Prostate gland (tissue), 2 donors: ENCODE results near the gene GATAD2B. TPM values are rescaled to one million over a fixed set of nuclear protein-coding genes. Genes with fewer than 3 reads are reported as not detected.
"Not testable (repeated sequence)": the region's sequence is repeated elsewhere in the genome, so short reads cannot be mapped to it uniquely, and the experiment has no call there.

Experiments used
- DNase-seq: peaks from one replicate; pipeline ENCODE4 v3.0.0-alpha.2; 2019; ENCODE audit warnings: low spot score
- H3K27ac ChIP-seq, 2 donors: fragments of 200-600 bp; sonication (generic); 2 replicates each; pipeline ENCODE4 v1.5.1; 2017 to 2019
- H3K27me3 ChIP-seq: fragments of 200-600 bp; sonication (generic); replicated peaks from 2 replicates; pipeline ENCODE4 v1.5.1; 2019; ENCODE audit not compliant: insufficient read depth
- H3K36me3 ChIP-seq, 2 donors: fragments of 200-600 bp; sonication (generic); 1 replicate in 1 of 2; 2 replicates in 1 of 2; pipeline versions ENCODE4 v1.5.1 to v1.8.1; 2017 to 2019
- H3K4me1 ChIP-seq: fragments of 200-600 bp; sonication (generic); replicated peaks from 2 replicates; pipeline ENCODE4 v1.5.1; 2019
- H3K4me3 ChIP-seq, 2 donors: fragments of 200-600 bp; sonication (generic); 2 replicates each; pipeline ENCODE4 v1.5.1; 2017 to 2019
- H3K9me3 ChIP-seq: fragments of 200-600 bp; sonication (generic); 2 replicates; pipeline ENCODE4 v1.5.1; 2017
- CTCF ChIP-seq, 4 experiments: fragments of 200-600 bp in 2 of 4; fragments of 450-650 bp in 2 of 4; sonication (generic) in 2 of 4; IDR thresholded peaks; 1 replicate in 3 of 4; 2 replicates in 1 of 4; pipeline ENCODE4 v1.5.1; 2016 to 2019; ENCODE audit warnings: antibody characterized with exemption in 4 of 4, mild to moderate bottlenecking in 2 of 4, moderate library complexity in 2 of 4
- POLR2A ChIP-seq: fragments of 450-650 bp; IDR thresholded peaks from one replicate; pipeline ENCODE4 v1.6.1; 2016; ENCODE audit warnings: antibody characterized with exemption, mild to moderate bottlenecking
- POLR2AphosphoS5 ChIP-seq: sonication (generic); formaldehyde crosslinking; IDR thresholded peaks from one replicate; pipeline ENCODE4 v1.6.1; 2017; ENCODE audit warnings: antibody characterized with exemption
- WGBS: methylation state at CpG from one replicate; pipeline ENCODE4 v1.1.5; 2018; 5-methylcytosine and 5-hydroxymethylcytosine counted together
- intact Hi-C: fragments of 100-400 bp; cut with DNase I; formaldehyde crosslinking; loops from one replicate; pipeline ENCODE4 v1.14.2; 2022
- total RNA-seq, 2 donors: library from RNA; depleted of rRNA; stranded (reverse); fragments of >200 nt; gene quantifications; one replicate each; pipeline ENCODE4 v1.1.0, GENCODE V29; 2016

The GATAD2B gene
- total RNA-seq, 2 donors from 2014 or later = 24.5 to 29.7 TPM

- Histone ChIP-seq H3K9me3 (no peaks in the 10 kb centered on the region), H3K36me3 (no peaks in the 10 kb centered on the region), H3K4me1 (no peaks in the 10 kb centered on the region), H3K27me3 (no peaks in the 10 kb centered on the region), H3K4me3 (no peak overlapping the region), H3K27ac (no peak overlapping the region)
- no peak for TF ChIP-seq POLR2AphosphoS5
- TF ChIP-seq POLR2A = no peak
- no peak for TF ChIP-seq CTCF (IDR thresholded peaks at IDR 0.05)
- no peak for DNase-seq
- WGBS = 96% methylated on average over 5 of the region's 5 CpGs
- intact Hi-C loops = no loop called here
Measured at GRCh38 chr1:153852170-153852569, 70.6 kb downstream of the GATAD2B start.

GRCh38 chr1:153849487-153850185, 73.1 kb downstream of the GATAD2B start:
- Histone ChIP-seq H3K27ac (no peak overlapping the region), H3K4me3 (no peak overlapping the region), H3K27me3 (no peaks in the 10 kb centered on the region), H3K36me3 (no peaks in the 10 kb centered on the region), H3K4me1 (no peaks in the 10 kb centered on the region), H3K9me3 (no peaks in the 10 kb centered on the region)
- intact Hi-C loops = no loop called here
- 68% methylated on average over 5 of the region's 5 CpGs for WGBS
- no peak for DNase-seq
- TF ChIP-seq CTCF (IDR thresholded peaks at IDR 0.05) = no peak
- no peak for TF ChIP-seq POLR2A
- TF ChIP-seq POLR2AphosphoS5 = no peak

- Histone ChIP-seq H3K36me3 (no peaks in the 10 kb centered on the region), H3K4me3 (no peak overlapping the region), H3K9me3 (no peaks in the 10 kb centered on the region), H3K4me1 (no peaks in the 10 kb centered on the region), H3K27ac (no peak overlapping the region), H3K27me3 (no peaks in the 10 kb centered on the region)
- DNase-seq = no peak
- 75% methylated on average over 5 of the region's 5 CpGs for WGBS
- intact Hi-C loops = no loop called here
- TF ChIP-seq POLR2AphosphoS5 (no peak), POLR2A (no peak), CTCF (IDR thresholded peaks at IDR 0.05) (no peak)
Measured at GRCh38 chr1:153848805-153849204, 74.0 kb downstream of the GATAD2B start.

- no peak for TF ChIP-seq POLR2AphosphoS5
- no peak for TF ChIP-seq POLR2A
- no peak for TF ChIP-seq CTCF (IDR thresholded peaks at IDR 0.05)
- H3K4me3 ChIP-seq = no peak overlapping the region
- no peak overlapping the region for H3K27ac ChIP-seq
- no peaks in the 10 kb centered on the region for H3K9me3 ChIP-seq
- intact Hi-C loops = no loop called here
- no peak for DNase-seq
- no peaks in the 10 kb centered on the region for H3K27me3 ChIP-seq
- WGBS = 96% methylated on average over 3 of the region's 3 CpGs
- H3K4me1 ChIP-seq = no peaks in the 10 kb centered on the region
- no peaks in the 10 kb centered on the region for H3K36me3 ChIP-seq
Measured at GRCh38 chr1:153845158-153845557, 77.6 kb downstream of the GATAD2B start.

- H3K9me3 ChIP-seq, H3K27ac ChIP-seq, H3K36me3 ChIP-seq, H3K4me3 ChIP-seq, DNase-seq, H3K27me3 ChIP-seq, H3K4me1 ChIP-seq, intact Hi-C loops: not testable (repeated sequence)
- WGBS = 81% methylated on average over 3 of the region's 3 CpGs
Measured at GRCh38 chr1:153844349-153844748, 78.4 kb downstream of the GATAD2B start.
